ENCODE measurements around the gene ACOT4.
A peak's percentile ranks its signal among the peaks of the same experiment; 100 is the strongest.
"Not testable (repeated sequence)": the region's sequence is repeated elsewhere in the genome, so short reads cannot be mapped to it uniquely, and the experiment has no call there.

Gene ACOT4, protein sequence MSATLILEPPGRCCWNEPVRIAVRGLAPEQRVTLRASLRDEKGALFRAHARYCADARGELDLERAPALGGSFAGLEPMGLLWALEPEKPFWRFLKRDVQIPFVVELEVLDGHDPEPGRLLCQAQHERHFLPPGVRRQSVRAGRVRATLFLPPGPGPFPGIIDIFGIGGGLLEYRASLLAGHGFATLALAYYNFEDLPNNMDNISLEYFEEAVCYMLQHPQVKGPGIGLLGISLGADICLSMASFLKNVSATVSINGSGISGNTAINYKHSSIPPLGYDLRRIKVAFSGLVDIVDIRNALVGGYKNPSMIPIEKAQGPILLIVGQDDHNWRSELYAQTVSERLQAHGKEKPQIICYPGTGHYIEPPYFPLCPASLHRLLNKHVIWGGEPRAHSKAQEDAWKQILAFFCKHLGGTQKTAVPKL
- total RNA-seq = 0.16 to 0.60 (median 0.19) reads per million in 3 experiments

DNA sequence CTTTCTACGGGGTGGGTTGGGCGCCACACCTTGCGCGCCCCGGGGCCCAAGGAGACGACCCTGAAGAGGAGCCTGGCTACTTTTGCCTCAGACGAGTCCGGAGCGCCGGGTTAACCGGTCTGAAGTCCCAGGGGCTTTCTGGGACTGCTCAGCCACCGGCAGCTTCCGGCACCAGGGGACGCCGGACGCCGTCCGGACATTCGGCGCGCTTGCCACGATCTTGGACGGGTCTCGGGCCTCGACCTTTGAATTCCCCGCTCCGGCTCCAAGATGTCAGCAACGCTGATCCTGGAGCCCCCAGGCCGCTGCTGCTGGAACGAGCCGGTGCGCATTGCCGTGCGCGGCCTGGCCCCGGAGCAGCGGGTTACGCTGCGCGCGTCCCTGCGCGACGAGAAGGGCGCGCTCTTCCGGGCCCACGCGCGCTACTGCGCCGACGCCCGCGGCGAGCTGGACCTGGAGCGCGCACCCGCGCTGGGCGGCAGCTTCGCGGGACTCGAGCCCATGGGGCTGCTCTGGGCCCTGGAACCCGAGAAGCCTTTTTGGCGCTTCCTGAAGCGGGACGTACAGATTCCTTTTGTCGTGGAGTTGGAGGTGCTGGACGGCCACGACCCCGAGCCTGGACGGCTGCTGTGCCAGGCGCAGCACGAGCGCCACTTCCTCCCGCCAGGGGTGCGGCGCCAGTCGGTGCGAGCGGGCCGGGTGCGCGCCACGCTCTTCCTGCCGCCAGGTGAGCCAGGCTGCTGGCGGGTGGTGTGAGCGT lies at the start of gene ACOT4:
TSS of gene ACOT4 (plus strand) at position 184 of the 760 bp plus-strand sequence. CDS start at position 271, 87 bp downstream.
- peak; percentile 68 for DNase-seq

DNA sequence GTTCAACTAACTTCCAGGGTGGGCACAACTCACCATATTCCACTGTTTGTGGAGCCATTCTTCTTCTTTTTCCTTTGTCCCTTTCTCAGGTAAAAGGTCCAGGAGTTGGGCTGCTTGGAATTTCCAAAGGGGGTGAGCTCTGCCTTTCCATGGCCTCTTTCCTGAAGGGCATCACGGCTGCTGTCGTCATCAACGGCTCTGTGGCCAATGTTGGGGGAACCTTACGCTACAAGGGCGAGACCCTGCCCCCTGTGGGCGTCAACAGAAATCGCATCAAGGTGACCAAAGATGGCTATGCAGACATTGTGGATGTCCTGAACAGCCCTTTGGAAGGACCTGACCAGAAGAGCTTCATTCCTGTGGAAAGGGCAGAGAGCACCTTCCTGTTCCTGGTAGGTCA lies 48.7 kb upstream of the ACOT4 start:
- DNase-seq = not testable (repeated sequence)

- not testable (repeated sequence) for DNase-seq
Measured at GRCh38 chr14:73545353-73545752, 46.3 kb upstream of the ACOT4 start.

DNA sequence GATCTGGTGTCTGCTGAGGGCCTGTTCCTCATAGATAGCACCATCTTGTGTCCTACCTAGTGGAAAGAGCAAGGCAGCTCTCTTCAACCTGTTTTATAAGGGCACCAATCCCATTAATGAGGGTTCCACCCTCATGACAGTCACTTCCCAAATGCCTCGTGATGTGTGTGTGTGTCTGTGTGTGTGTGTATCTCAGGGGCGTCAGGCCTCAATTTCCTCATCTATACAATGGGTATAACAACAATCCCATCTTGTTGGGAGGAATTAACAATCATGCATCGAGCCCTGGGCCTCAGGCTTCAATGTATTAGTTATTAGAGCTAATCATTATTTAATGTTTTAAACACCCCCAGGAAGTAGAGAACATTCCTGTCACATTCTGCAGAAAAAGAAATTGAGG lies 42.6 kb upstream of the ACOT4 start:
- DNase-seq = not testable (repeated sequence)

DNA sequence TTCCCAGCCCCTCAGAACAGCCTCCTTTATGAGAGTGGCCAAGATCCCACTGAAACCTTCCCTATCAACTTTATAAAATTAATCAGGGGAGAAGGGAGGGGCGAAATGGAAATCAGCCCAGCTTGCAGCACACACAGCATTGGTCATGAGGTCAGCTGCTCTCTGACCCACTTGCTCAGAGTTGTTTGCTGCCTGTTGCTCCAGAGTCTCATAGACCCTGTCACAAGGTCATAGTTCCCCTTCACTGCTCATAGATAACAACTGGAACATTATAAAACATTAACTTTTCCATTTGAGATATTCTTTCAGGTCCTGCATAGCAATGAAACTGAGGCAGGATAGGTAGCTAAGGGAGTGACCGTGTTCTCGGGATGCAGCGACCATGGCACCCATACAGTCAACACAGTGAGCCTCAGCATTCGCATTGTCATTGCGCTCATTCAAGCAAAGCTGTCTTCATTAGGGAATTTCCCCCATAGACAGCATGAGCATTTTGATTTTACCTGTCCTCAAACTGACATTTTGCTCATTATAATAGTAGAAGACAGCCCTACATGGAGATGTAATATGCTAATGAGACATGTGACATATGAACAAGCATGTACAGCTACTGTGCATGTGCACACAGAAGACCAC lies 41.7 kb upstream of the ACOT4 start:
- DNase-seq = not testable (repeated sequence)

GRCh38 chr14:73553845-73554244 lies 37.8 kb upstream of the ACOT4 start:
- no peak for DNase-seq

DNA sequence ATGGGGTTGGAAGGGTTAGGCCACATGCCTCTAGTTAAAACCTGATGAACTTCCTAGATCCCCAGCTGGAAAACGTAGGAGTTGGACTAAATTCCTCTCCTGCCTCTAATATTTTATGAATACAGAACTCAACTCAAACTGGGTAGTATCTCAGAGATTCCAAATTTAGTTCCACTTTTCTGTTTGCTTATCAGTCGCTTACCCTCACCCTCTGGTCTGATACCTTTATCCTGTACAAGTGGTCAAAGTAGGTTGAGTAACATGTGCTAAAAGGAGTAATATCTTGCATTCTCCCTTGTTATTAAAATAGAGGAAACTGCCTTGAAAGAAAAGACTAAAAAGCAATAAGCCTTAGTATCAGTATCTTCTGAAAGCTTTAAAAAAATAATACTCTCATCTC lies 34.5 kb upstream of the ACOT4 start:
- DNase-seq = not testable (repeated sequence)

DNA sequence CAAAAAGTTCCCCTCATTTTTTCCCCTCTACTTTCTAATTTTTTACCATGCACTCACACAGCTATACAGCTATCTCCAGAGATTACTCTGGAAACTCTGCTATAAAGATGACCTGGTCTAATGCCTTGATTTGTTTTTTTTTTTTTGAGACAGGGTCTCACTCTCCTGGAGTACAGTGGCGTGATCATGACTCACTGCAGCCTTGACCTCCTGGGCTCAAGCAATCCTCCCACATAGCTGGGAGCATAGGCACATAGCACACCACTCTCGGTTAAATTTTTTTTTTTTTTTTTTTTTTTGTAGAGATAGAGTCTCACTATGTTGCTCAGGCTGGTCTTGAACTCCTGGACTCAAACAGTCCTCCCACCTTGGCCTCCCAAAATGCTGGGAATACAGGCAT lies 33.4 kb upstream of the ACOT4 start:
- DNase-seq = not testable (repeated sequence)

DNA sequence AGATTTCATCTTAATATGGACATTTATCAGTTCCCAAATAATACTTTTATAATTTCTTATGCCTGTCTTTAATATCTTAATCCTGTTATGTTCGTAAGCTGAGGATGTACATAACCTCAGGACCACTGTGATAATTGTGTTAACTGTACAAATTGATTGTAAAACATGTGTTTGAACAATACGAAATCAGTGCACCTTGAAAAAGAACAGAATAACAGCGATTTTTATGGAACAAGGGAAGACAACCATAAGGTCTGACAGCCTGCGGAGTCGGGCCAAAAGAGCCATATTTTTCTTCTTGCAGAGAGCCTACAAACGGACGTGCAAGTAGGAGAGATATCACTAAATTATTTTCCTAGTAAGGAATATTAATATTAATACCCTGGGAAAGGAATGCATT lies 29.4 kb upstream of the ACOT4 start:
- DNase-seq = not testable (repeated sequence)

GRCh38 chr14:73562696-73563095 lies 29.0 kb upstream of the ACOT4 start:
- not testable (repeated sequence) for DNase-seq

DNA sequence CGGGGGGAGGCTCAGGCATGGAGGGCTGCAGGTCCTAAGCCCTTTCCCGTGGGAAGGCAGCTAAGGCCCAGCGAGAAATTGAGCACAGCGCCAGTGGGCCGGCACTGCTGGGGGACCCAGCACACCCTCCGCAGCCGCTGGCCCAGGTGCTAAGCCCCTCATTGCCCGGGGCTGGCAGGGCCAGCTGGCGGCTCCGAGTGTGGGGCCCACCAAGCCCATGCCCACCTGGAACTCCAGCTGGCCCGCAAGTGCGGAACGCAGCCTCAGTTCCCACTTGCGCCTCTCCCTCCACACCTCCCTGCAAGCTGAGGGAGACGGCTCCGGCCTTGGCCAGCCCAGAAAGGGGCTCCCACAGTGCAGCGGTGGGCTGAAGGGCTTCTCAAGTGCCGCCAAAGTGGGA lies 25.2 kb upstream of the ACOT4 start:
- not testable (repeated sequence) for DNase-seq

GRCh38 chr14:73566935-73567334 lies 24.7 kb upstream of the ACOT4 start:
- not testable (repeated sequence) for DNase-seq

- no peak for DNase-seq
Measured at GRCh38 chr14:73567358-73567757, 24.3 kb upstream of the ACOT4 start.

- no peak for DNase-seq
Measured at GRCh38 chr14:73567951-73568885, 23.5 kb upstream of the ACOT4 start.

DNA sequence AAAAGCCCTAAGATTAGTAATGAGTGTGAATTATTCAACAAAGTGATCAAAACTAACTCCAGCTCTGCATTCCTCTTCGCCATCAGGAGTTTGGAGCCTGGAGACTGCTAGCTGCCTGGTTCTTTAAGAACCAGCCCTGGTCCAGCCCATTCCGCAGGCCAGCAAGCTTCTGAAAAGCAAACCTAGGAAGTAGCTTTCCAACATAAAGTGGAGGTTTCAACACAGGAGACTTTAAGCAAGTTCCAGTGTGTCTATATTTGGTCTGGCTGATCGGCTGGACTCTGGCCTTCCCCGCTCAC lies 22.8 kb upstream of the ACOT4 start:
- not testable (repeated sequence) for DNase-seq

- peak; percentile 75 for DNase-seq
Measured at GRCh38 chr14:73569185-73569958, 22.3 kb upstream of the ACOT4 start, which contains the start of gene ACOT2. Gene ACOT2, plus strand, starts transcription at chr14:73569213. Its CDS starts 28 bp downstream, at chr14:73569241.

DNA sequence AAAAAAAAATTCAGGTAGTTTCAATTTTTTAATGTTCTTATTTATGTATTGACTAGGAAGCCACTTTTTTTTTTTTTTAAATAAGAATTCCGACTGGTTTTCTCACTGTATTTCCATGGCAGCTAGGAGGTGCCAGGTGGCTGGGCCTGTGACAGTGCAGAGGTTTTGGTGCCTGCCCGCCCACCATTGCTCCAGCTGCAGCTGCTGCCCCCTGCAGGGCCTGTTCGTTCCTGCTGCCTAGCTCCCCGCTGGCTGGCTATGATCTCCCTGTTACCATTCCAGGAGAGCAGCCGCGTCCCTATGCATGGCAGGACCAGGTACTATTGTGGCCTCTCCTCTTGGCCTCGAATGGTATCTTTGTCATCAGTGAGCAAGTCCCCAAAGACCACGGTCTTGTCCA lies 20.8 kb upstream of the ACOT4 start:
- peak; percentile 64 for DNase-seq

GRCh38 chr14:73573034-73573433 lies 18.6 kb upstream of the ACOT4 start:
- not testable (repeated sequence) for DNase-seq

DNA sequence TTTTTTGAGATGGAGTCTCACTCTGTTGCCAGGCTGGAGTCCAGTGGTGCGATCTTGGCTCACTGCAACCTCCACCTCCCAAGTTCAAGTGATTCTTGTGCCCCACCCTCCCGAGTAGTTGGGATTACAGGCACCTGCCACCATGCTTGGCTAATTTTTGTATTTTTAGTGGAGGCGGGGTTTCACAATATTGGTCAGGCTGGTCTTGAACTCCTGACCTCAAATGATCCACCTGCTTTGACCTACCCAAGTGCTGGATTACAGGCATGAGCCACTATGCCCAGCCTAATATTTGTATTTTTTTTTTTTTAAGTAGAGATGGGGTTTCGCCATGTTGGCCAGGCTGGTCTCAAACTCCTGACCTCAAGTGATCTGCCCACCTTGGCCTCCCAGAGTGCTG lies 17.9 kb upstream of the ACOT4 start:
- DNase-seq = not testable (repeated sequence)

DNA sequence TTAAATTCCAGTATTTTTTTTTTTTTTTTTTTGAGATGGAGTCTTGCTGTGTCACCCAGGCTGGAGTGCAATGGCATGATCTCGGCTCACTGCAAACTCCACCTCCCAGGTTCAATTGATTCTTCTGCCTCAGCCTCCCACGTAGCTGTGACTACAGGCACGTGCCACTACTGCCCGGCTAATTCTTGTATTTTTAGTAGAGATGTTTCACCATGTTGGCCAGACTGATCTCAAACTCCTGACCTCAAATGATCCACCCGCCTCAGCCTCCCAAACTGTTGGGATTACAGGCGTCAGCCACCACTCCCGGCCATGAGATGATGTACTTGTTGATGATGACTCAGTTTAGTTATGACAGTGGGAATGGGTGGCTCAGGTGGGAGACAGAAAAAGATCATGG lies 17.4 kb upstream of the ACOT4 start:
- not testable (repeated sequence) for DNase-seq

DNA sequence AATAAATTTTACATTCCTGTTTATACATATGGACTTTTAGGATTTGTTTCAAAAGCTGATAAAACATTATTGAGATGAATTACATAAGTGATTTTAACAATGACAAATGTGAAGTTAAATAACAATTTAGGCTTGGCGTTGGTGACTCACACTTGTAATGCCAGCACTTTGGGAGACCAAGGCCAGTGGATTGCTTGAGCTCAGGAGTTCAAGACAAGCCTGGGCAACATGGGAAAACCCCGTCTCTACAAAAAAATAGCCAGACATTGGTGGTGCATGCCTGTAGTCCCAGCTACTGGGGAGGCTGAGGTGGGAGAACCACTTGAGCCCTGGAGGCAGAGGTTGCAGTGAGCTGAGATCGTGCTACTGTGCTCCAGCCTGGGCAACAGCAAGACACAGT lies 15.3 kb upstream of the ACOT4 start:
- no peak for DNase-seq

Data from central memory CD4-positive, alpha-beta T cell (primary cell).